ENCODE data around the gene NFIB.
A peak's percentile ranks its signal among the peaks of the same experiment; 100 is the strongest.

NFIB gene

GRCh38 chr9:14316602-14317300, 2.8 kb upstream of the NFIB start:
- peak overlapping the region; percentile 95 to 99 (median 98) for H3K27ac Mint-ChIP-seq
- H3K9me3 Mint-ChIP-seq, result peaks cover 2% of the 10 kb centered on the region

GRCh38 chr9:14315875-14316601, 2.1 kb upstream of the NFIB start:
- Mint-ChIP-seq H3K36me3 (ENCODE audit: low read depth) (peaks cover 10% of the 10 kb centered on the region), H3K4me1 (peaks cover 38% of the 10 kb centered on the region), H3K27me3 (ENCODE audit: low read depth) (peaks cover 7% of the 10 kb centered on the region), H3K4me3 (peak overlapping the region; percentile 91 to 99 (median 95)), H3K27ac (peak overlapping the region; percentile 95 to 99 (median 98)), H3K9me3 (peaks cover 2% of the 10 kb centered on the region)
- TF ChIP-seq, protein P1, sequence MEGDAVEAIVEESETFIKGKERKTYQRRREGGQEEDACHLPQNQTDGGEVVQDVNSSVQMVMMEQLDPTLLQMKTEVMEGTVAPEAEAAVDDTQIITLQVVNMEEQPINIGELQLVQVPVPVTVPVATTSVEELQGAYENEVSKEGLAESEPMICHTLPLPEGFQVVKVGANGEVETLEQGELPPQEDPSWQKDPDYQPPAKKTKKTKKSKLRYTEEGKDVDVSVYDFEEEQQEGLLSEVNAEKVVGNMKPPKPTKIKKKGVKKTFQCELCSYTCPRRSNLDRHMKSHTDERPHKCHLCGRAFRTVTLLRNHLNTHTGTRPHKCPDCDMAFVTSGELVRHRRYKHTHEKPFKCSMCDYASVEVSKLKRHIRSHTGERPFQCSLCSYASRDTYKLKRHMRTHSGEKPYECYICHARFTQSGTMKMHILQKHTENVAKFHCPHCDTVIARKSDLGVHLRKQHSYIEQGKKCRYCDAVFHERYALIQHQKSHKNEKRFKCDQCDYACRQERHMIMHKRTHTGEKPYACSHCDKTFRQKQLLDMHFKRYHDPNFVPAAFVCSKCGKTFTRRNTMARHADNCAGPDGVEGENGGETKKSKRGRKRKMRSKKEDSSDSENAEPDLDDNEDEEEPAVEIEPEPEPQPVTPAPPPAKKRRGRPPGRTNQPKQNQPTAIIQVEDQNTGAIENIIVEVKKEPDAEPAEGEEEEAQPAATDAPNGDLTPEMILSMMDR (IDR thresholded peaks at IDR 0.05; ENCODE audit: unreplicated experiment in 3 of 3), result no peak

More at GRCh38 chr9:14316602-14317300, 2.8 kb upstream of the NFIB start:
- Mint-ChIP-seq H3K27me3 (ENCODE audit: low read depth) (peaks cover 7% of the 10 kb centered on the region), H3K36me3 (ENCODE audit: low read depth) (peaks cover 10% of the 10 kb centered on the region), H3K4me1 (peaks cover 40% of the 10 kb centered on the region), H3K4me3 (peak overlapping the region; percentile 91 to 99 (median 95))
- TF ChIP-seq, protein P1 (IDR thresholded peaks at IDR 0.05; ENCODE audit: unreplicated experiment in 3 of 3), result no peak

DNA sequence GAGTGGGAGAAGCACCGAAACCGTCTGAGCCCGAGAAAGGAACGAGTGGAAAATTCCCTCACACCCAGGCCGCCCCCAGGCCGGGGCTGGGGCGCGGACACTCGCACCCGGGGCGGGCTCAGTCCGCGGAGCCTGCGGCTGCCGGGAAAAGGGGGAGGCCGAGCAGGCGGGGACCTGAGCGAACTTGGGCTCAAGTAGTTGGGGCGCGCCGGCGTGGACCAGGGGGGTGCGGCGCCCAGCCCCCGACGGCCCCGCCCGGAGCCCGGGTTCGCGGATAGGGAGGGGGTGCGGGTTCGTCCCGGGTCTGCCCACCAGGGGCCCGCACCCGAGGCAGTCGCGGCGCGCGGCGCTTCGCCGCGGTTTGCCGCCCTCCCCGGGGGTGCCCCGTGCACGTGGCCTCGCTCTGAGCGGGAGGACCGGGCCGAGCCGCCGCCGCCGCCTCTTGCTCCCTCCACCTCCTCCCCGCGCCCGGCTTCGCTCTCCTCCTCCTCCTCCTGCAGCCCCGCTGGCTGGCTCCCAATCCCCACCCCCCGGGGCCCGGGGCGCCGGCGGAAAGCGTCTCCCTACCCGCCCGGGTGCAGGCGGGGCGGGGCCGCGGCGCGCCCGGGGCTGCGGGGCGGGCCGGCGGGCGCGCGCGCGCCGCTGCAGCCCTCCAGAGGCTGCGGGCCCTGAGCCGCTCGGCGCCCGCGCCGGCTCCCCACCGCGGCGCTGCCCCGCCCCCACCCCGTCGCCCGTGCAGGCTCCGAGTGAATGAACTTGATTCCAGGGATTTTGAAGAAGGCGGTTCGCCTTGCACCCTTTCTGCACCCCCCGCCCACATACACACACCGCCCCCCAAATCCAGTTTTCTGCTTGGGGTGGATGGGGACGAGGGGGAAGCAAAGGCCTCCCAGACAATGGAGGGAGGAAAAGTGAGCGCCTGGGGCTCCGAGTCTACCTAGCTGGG, 1.3 kb upstream of the NFIB start:
- H3K27ac Mint-ChIP-seq, result peak overlapping the region; percentile 99 to 100 (median 100)
- peaks cover 7% of the 10 kb centered on the region for H3K27me3 Mint-ChIP-seq (ENCODE audit: low read depth)
- H3K4me1 Mint-ChIP-seq, result peaks cover 30% of the 10 kb centered on the region
- TF ChIP-seq, protein P1 (IDR thresholded peaks at IDR 0.05; ENCODE audit: unreplicated experiment in 3 of 3), result no peak
- H3K9me3 Mint-ChIP-seq, result peaks cover 2% of the 10 kb centered on the region
- peaks cover 10% of the 10 kb centered on the region for H3K36me3 Mint-ChIP-seq (ENCODE audit: low read depth)
- H3K4me3 Mint-ChIP-seq, result peak overlapping the region; percentile 96 to 100 (median 98)

DNA sequence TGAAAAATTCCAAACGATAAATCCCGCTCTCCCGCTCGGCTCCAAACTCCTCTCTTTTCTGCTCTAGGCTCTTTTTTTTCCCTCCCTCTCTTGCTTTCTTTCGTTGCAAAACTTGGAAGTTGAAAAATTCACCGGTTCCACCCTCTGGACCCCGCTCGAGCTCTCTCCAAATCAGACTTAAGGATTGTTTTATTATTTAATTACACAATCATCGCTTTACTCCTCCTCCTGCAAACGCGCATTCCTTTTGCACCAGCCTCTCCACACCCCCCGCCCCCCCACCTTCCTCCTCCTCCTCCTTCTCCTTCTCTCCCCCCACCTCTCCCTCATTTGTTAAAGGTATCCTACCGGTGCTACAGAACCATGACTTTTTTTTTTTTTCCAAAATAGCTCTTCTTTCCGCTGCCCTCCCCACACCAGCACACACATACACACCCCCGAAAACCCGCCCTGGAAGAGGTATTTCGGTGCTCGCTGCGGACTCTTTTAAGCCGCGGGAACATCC, 535 bp upstream of the NFIB start:
- Mint-ChIP-seq H3K27ac (peak overlapping the region; percentile 99 to 100 (median 100)), H3K9me3 (peaks cover 2% of the 10 kb centered on the region), H3K36me3 (ENCODE audit: low read depth) (peaks cover 10% of the 10 kb centered on the region), H3K27me3 (ENCODE audit: low read depth) (peaks cover 7% of the 10 kb centered on the region), H3K4me1 (peaks cover 29% of the 10 kb centered on the region), H3K4me3 (peak overlapping the region; percentile 96 to 100 (median 98))
- TF ChIP-seq, protein P1 (IDR thresholded peaks at IDR 0.05; ENCODE audit: unreplicated experiment in 3 of 3), result no peak

DNA sequence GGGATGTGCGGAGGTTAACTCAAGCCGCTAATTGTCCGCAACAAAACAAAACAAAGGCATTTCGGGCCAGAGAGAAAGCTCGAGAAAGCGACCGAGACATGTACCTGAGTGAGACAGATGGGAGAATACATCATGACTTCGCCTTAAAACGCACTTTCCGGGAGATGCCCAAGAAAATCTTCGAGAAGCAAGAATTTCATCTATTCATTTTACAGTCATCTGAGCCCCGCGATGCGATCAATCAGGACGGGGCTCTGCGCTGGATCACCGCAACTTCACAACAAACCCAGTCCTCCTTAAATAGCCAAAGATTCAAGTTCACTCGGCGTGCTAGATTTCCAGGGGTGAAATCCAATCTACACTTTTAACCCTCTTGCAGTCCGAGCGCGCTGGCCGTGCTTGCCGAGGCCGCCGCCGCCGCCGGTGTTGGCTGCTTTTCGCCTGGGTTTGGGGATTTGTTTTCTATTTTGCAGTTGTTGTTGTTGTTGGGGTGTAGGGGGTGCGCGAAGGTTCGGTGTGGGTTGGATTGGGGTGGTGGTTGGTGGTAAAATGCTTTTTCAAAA, 482 bp downstream of the NFIB start:
- Mint-ChIP-seq H3K9me3 (peaks cover 2% of the 10 kb centered on the region), H3K4me3 (peak overlapping the region; percentile 96 to 100 (median 98)), H3K36me3 (ENCODE audit: low read depth) (peaks cover 10% of the 10 kb centered on the region), H3K27ac (peak overlapping the region; percentile 99 to 100 (median 100)), H3K4me1 (peaks cover 31% of the 10 kb centered on the region), H3K27me3 (ENCODE audit: low read depth) (peaks cover 7% of the 10 kb centered on the region)
- TF ChIP-seq, protein P1 (IDR thresholded peaks at IDR 0.05; ENCODE audit: unreplicated experiment in 3 of 3), result no peak
